B cell (primary cell): ENCODE measurements around the gene FRMPD1. TPM values are rescaled to one million over a fixed set of nuclear protein-coding genes. Genes with fewer than 3 reads are reported as not detected.
A peak's percentile ranks its signal among the peaks of the same experiment; 100 is the strongest.

Experiments used
- ATAC-seq: fragments of 200-7000 bp; cut with Tn5 transposase; one replicate; pipeline ENCODE4 v1.10.0; 2021; ENCODE audit warnings: low read depth, mild to moderate bottlenecking, moderate number of reproducible peaks, moderate library complexity
- CTCF ChIA-PET: fragments of 350-600 bp; sonication (Branson Sonifier 250); formaldehyde crosslinking; loops from one replicate; lab custom pipeline; 2021; ENCODE audit warnings: antibody characterized with exemption, inconsistent platforms; lab: Charles Lee
- POLR2A ChIA-PET: fragments of 350-600 bp; sonication (Branson Sonifier 250); formaldehyde crosslinking; loops from one replicate; lab custom pipeline; 2021; ENCODE audit warnings: antibody characterized with exemption; lab: Charles Lee
- DNase-seq: peaks from one replicate; pipeline ENCODE4 v3.0.0; 2013
- H2AFZ ChIP-seq: 2 replicates; pipeline ENCODE4 v1.6.1; 2012; ENCODE audit warnings: mild to moderate bottlenecking, low read depth, low read length; ENCODE audit not compliant: insufficient read depth, poor library complexity, severe bottlenecking
- H3K27ac ChIP-seq, 2 donors: 1 replicate in 1 of 2; 2 replicates in 1 of 2; pipeline ENCODE4 v1.5.1; 2012 to 2013; ENCODE audit warnings: low read length in 2 of 2, mild to moderate bottlenecking in 2 of 2, moderate library complexity in 1 of 2
- H3K27me3 ChIP-seq, 4 experiments: fragments of 200-600 bp in 1 of 4; sonication (generic) in 1 of 4; replicated peaks in 1 of 4; 1 replicate in 2 of 4; 2 replicates in 2 of 4; pipeline versions ENCODE4 v1.6.1 to v1.7.0; 2013 to 2016; ENCODE audit warnings: low read length in 3 of 4, mild to moderate bottlenecking in 2 of 4, mixed read lengths in 1 of 4, moderate library complexity in 1 of 4; ENCODE audit not compliant: insufficient read depth in 4 of 4, control insufficient read depth in 3 of 4; ENCODE audit errors: control extremely low read depth in 1 of 4
- H3K36me3 ChIP-seq, 2 experiments: replicated peaks in 1 of 2; 1 replicate in 1 of 2; 2 replicates in 1 of 2; pipeline versions ENCODE4 v1.6.1 to v1.7.1; 2013; ENCODE audit warnings: low read length in 1 of 2; ENCODE audit not compliant: insufficient read depth in 2 of 2, control insufficient read depth in 1 of 2; ENCODE audit errors: control extremely low read depth in 1 of 2, extremely low read depth in 1 of 2
- H3K4me1 ChIP-seq, 2 donors: fragments of 200-600 bp in 1 of 2; sonication (generic) in 1 of 2; 1 replicate in 1 of 2; 2 replicates in 1 of 2; pipeline versions ENCODE4 v1.5.1 to v1.6.1; 2013 to 2017; ENCODE audit warnings: low read length in 2 of 2; ENCODE audit not compliant: control insufficient read depth in 2 of 2, insufficient read depth in 2 of 2
- H3K4me2 ChIP-seq: replicated peaks from 2 replicates; pipeline ENCODE3; 2012; ENCODE audit warnings: mild to moderate bottlenecking, low read depth, low read length; ENCODE audit not compliant: poor library complexity, severe bottlenecking
- H3K4me3 ChIP-seq, 5 experiments: fragments of 200-600 bp in 1 of 5; sonication (generic) in 1 of 5; 1 replicate in 3 of 5; 2 replicates in 2 of 5; pipeline versions ENCODE4 v1.5.1 to v1.7.0; 2011 to 2016; ENCODE audit warnings: low read length in 4 of 5, mild to moderate bottlenecking in 4 of 5, low read depth in 2 of 5, control low read depth in 1 of 5, moderate library complexity in 1 of 5; ENCODE audit not compliant: insufficient read depth in 1 of 5; ENCODE audit errors: control extremely low read depth in 1 of 5, extremely low read depth in 1 of 5
- H3K79me2 ChIP-seq: fragments of 200-600 bp; sonication (generic); one replicate; pipeline ENCODE4 v1.6.0; 2016; ENCODE audit warnings: low read length; ENCODE audit not compliant: control insufficient read depth, insufficient read depth
- H3K9ac ChIP-seq: fragments of 200-600 bp; sonication (generic); 2 replicates; pipeline ENCODE4 v1.6.1; 2017; ENCODE audit warnings: mild to moderate bottlenecking, low read length, moderate library complexity
- H3K9me3 ChIP-seq, 3 donors: one replicate each; pipeline versions ENCODE4 v1.6.1 to v1.7.1; 2013; ENCODE audit warnings: low read length in 2 of 3; ENCODE audit not compliant: control insufficient read depth in 2 of 3, insufficient read depth in 1 of 3; ENCODE audit errors: control extremely low read depth in 1 of 3
- H4K20me1 ChIP-seq: 2 replicates; pipeline ENCODE4 v1.6.0; 2012; ENCODE audit warnings: mild to moderate bottlenecking, low read length; ENCODE audit not compliant: insufficient read depth, control insufficient read depth, poor library complexity, severe bottlenecking
- H3K27ac Mint-ChIP-seq: one replicate; pipeline ENCODE4 v1.8.0; 2021; ENCODE audit warnings: mixed read lengths
- H3K27me3 Mint-ChIP-seq: one replicate; pipeline ENCODE4 v1.8.0; 2021; ENCODE audit warnings: mixed read lengths
- H3K4me1 Mint-ChIP-seq: one replicate; pipeline ENCODE4 v1.8.0; 2021; ENCODE audit warnings: mixed read lengths
- H3K4me3 Mint-ChIP-seq: one replicate; pipeline ENCODE4 v1.8.0; 2021; ENCODE audit warnings: mixed read lengths
- H3K9me3 Mint-ChIP-seq: one replicate; pipeline ENCODE4 v1.8.0; 2022; ENCODE audit warnings: mixed read lengths; ENCODE audit not compliant: insufficient read depth
- EZH2 ChIP-seq: IDR thresholded peaks from 2 replicates; pipeline ENCODE4 v1.6.1; 2012; ENCODE audit warnings: borderline replicate concordance, low read depth, mild to moderate bottlenecking, moderate library complexity, low read length; ENCODE audit not compliant: insufficient read depth, poor library complexity, severe bottlenecking
- WGBS: methylation state at CpG from one replicate; pipeline ENCODE4 v1.1.5; 2013; ENCODE audit warnings: missing lambda C conversion rate; ENCODE audit not compliant: insufficient coverage; 5-methylcytosine and 5-hydroxymethylcytosine counted together
- intact Hi-C: fragments of 100-400 bp; cut with micrococcal nuclease; formaldehyde crosslinking; loops from one replicate; pipeline ENCODE4 v1.10.0; 2022
- polyA plus RNA-seq: library from polyadenylated mRNA; depleted of rRNA; stranded (reverse); fragments of >200 nt; gene quantifications from 2 replicates; pipeline ENCODE4 v1.2.3, GENCODE V29; 2012
- total RNA-seq, 2 donors: library from RNA; stranded (reverse); fragments of 120-200 nt in 1 of 2; gene quantifications; 1 replicate in 1 of 2; 2 replicates in 1 of 2; pipeline versions ENCODE4 v1.2.3 to v1.2.4, GENCODE V29; 2013 to 2022
- TF ChIP-seq, protein P1 (sequence below): fragments of 200-600 bp; IDR thresholded peaks from one replicate; pipeline ENCODE4 v1.8.0; 2022; ENCODE audit warnings: antibody characterized with exemption, mild to moderate bottlenecking

FRMPD1 gene
- total and polyA plus RNA-seq, 2 donors (not counting 1 experiment from before 2014, with no cell fraction given): 0.05 TPM; not detected in 1

DNA sequence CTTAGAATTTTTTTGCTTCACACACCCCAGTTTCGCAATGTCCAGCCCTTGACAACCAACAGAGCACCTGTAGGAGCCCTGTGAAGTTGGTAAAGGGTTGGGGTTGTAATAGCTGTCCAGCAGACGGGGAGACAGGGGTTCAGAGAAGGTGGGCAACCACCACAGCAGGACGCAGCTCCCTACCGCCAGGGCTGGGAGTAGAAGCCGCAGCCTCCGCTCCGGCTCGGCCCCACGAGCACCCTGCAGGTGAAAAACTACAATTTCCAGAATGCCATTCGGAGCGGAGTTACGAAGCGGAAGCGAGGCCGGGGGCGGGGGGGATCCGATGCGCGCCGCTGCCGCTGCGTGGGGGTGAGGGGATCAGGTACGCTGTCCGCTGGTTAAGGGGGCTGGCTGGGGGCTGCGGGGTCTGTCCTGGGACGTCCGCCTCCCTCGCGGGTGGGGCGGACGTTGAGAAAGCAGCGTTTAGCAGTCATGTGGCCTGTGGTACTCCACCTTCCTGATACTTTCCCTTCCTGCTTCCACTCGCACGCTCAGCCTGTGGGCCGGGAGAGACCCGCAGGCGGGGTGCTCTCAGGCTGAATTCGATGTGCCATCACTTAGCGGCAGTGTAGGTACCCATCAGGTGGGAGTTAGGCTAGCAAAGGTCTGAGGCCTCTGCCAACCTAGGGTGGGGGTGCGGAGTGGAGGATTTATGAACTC is 102.9 kb downstream of the FRMPD1 start, which contains the start of gene TRMT10B:
TRMT10B (plus strand) TSS at position 317 of the 702 bp plus-strand sequence. CDS start 8,127 bp downstream, outside the sequence.
- Mint-ChIP-seq H3K4me1 (peaks cover 23% of the 10 kb centered on the region), H3K9me3 (no peaks in the 10 kb centered on the region), H3K27me3 (no peaks in the 10 kb centered on the region), H3K27ac (peak within 1 kb of the TSS; percentile 93), H3K4me3 (peak within 1 kb of the TSS; percentile 98)
- ChIA-PET POLR2A (no interaction called here), CTCF (no interaction called here)
- H3K9me3 ChIP-seq: peaks cover 0 to 4% (median 0%) of the 10 kb centered on the region in 3 donors
- ATAC-seq (peak; percentile 90), DNase-seq (peak; percentile 83)
- peak within 1 kb of the TSS; percentile 48 to 96 (median 84) for H3K4me3 ChIP-seq
- peaks cover 14 to 16% of the 10 kb centered on the region in 2 donors for H3K4me1 ChIP-seq
- intact Hi-C loops: loop anchor here (1.0 to 5.0 kb wide), 6 partner anchors 31 to 288 kb away; partner anchors contain the start of genes DCAF10, EXOSC3, FBXO10 and SLC25A51
- H3K9ac ChIP-seq: peak within 1 kb of the TSS; percentile 74
- under 1% methylated on average over 36 of the region's 40 CpGs for WGBS
- peak within 1 kb of the TSS; percentile 80 for H3K4me2 ChIP-seq
- peak within 1 kb of the TSS; percentile 80 to 81 for H3K27ac ChIP-seq
- H3K36me3 ChIP-seq: no peaks in the 10 kb centered on the region
- H3K79me2 ChIP-seq: peaks cover 19% of the 10 kb centered on the region
- H2AFZ ChIP-seq: peak within 1 kb of the TSS; percentile 79
- no peaks in the 10 kb centered on the region for H3K27me3 ChIP-seq
- no peak for TF ChIP-seq EZH2
- TF ChIP-seq, protein P1, sequence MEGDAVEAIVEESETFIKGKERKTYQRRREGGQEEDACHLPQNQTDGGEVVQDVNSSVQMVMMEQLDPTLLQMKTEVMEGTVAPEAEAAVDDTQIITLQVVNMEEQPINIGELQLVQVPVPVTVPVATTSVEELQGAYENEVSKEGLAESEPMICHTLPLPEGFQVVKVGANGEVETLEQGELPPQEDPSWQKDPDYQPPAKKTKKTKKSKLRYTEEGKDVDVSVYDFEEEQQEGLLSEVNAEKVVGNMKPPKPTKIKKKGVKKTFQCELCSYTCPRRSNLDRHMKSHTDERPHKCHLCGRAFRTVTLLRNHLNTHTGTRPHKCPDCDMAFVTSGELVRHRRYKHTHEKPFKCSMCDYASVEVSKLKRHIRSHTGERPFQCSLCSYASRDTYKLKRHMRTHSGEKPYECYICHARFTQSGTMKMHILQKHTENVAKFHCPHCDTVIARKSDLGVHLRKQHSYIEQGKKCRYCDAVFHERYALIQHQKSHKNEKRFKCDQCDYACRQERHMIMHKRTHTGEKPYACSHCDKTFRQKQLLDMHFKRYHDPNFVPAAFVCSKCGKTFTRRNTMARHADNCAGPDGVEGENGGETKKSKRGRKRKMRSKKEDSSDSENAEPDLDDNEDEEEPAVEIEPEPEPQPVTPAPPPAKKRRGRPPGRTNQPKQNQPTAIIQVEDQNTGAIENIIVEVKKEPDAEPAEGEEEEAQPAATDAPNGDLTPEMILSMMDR: no peak
- H4K20me1 ChIP-seq: no peaks in the 10 kb centered on the region

DNA sequence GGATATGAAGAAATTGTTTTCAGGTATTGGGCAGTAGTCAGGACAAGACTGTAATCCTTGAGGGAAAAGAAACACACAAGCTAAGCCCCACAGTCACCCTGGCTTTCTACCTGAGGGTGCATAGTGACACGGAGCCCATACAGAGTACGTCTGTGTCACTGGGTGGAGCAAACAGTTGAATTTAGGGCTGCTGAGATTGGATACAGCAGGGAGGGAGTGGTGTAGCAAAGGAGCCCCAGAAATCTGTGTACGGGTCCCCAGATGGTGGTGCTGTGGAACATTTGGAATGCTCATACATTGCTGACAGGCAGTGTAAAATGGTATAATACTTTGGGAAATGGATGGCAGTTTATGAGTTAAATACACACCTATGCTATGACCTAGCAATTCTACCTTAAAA is 108.0 kb downstream of the FRMPD1 start:
- TF ChIP-seq, protein P1: no peak
- no peak for TF ChIP-seq EZH2
- Histone ChIP-seq H2AFZ (no peak overlapping the region), H3K27me3 (no peaks in the 10 kb centered on the region), H3K79me2 (peaks cover 8% of the 10 kb centered on the region), H3K4me2 (no peak overlapping the region), H3K9ac (no peak overlapping the region), H3K4me1 (peaks cover 8% of the 10 kb centered on the region in 2 donors), H4K20me1 (no peaks in the 10 kb centered on the region), H3K36me3 (peaks cover 0 to 8% of the 10 kb centered on the region in 2 experiments), H3K9me3 (no peaks in the 10 kb centered on the region), H3K27ac (no peak overlapping the region), H3K4me3 (no peak overlapping the region)
- ChIA-PET CTCF (interaction anchor here (0.9 kb wide), 1 partner anchor 13 kb away, joined by 3 read pairs; no protein-coding TSS in a partner anchor), POLR2A (no interaction called here)
- DNase-seq (no peak), ATAC-seq (no peak)
- 92% methylated on average over 2 of the region's 3 CpGs for WGBS
- intact Hi-C loops: no loop called here
- Mint-ChIP-seq H3K27ac (no peak overlapping the region), H3K9me3 (no peaks in the 10 kb centered on the region), H3K4me1 (peaks cover 16% of the 10 kb centered on the region), H3K27me3 (no peaks in the 10 kb centered on the region), H3K4me3 (no peak overlapping the region)
